HG02610 (cell line): Measurements from ENCODE around the gene WDR82.

Experiments used
- ATAC-seq: cut with Tn5 transposase; IDR thresholded peaks from one replicate; pipeline ENCODE4 v1.9.1; 2021; ENCODE audit warnings: mild to moderate bottlenecking, moderate library complexity; ENCODE audit not compliant: unreplicated experiment

The WDR82 gene

DNA sequence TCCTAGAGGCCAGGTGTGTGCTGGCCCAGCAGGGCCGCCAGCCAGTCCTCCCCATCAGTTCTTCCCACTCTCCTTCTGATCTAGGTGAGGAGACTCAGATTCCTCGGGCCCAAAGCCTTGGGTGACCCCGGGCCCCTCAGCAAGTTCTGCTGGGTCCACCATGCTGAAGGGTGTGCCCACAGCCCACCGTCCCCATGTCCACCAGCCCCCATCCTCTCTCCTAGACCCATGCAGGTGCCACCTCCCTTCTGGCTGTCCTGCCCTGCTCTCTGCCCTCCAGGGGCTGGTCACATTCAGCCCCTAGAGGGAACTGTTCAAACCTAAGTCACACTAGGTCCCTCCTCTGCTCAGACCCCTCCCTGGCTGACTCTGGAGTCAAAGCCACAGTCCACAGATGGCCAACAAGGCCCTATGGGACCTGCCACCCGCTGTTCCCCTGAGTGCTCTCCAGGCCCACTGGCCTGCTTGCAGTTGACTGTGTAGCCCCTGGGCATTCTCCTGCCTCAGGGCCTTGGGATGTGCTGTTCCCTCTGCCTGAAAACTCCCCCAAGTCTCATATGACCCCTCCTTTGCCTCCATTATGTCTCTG, 52.1 kb downstream of the WDR82 start:
- no peak for ATAC-seq

- peak; percentile 81 for ATAC-seq
These were observed 52.8 kb downstream of the WDR82 start, which contains the start of gene TLR9 for GRCh38 chr3:52225452-52226228. TLR9 (minus strand) TSS chr3:52225645; CDS start chr3:52225529, 116 bp downstream.

- ATAC-seq = no peak
These were observed 54.7 kb downstream of the WDR82 start for GRCh38 chr3:52223449-52224408.

DNA sequence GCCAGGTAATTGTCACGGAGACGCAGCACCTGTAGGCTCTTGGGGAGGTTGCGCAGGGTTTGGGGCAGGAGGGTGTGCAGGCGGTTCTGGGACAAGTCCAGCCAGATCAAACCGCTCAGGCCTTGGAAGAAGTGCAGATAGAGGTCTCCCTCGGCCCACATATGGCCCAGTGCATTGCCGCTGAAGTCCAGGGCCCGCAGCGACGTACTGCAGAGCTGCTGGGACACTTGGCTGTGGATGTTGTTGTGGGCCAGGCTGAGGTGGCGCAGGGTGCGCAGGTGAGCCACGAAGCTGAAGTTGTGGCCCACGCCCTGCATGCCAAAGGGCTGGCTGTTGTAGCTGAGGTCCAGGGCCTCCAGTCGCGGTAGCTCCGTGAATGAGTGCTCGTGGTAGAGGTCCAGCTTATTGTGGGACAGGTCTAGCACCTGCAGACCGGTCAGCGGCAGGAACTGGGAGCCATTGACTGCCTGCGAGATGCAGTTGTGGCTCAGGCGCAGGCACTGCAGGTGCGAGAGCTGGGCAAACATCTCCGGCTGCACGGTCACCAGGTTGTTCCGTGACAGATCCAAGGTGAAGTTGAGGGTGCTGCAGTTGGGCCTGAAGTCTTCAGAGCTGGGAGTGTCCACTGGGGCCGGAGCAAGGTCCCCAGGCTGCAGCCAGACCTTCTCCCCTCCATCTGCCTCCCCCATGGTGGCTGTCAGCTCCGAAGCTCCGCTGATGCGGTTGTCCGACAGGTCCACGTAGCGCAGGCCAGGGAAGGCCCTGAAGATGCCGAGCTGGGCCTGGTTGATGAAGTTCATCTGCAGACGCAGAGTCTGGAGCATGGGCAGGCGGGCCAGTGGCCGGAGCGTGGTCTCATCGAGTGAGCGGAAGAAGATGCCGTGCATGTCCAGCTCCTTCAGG, 55.9 kb downstream of the WDR82 start:
- ATAC-seq = no peak

DNA sequence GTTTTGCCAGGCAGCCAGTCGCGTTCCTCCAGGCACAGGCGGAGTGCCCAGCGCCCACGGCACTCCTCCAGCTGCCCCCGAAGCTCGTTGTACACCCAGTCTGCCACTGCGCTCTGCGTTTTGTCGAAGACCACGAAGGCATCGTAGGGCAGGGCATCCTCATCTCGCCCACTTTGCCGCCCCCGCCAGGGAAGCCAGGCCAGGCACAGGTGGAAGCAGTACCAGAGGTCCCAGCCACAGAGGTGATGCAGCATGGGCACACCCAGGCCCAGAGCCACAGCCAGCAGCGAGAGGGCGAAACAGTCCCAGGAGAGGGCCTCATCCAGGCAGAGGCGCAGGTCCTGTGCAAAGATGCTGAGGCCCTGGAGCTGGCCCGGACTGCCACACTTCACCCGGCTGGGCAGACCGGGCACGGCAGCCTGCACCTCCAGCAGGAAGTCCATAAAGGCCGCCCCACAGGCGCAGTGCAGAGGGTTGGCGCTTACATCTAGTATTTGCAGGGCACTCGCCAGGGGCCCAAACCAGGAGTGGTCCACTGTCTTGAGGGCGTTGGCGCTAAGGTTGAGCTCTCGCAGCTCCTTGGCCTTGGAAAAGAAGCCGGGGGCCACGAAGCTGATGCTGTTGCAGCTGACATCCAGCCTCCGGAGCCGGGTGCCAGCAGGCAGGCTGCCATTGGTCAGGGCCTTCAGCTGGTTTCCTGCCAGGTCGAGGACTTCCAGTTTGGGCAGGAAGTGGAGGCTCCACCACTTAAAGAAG, 56.7 kb downstream of the WDR82 start:
- no peak for ATAC-seq

DNA sequence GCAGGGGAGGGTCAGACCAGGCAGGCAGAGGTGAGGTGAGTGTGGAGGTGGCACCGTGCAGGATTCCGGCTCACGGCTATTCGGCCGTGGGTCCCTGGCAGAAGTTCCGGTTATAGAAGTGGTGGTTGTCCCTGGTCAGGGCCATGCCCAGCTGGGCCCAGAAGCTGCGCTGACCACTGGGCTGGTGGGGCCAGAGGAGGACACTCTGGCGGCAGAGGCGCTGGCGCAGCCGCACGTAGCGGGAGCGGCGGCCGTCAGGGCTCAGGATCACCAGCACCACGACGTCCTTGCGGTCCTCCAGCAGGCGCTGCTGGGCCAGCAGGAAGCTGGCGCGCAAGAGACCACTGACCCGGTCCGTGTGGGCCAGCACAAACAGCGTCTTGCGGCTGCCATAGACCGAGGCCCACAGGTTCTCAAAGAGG, 57.3 kb downstream of the WDR82 start:
- no peak for ATAC-seq

GRCh38 chr3:52220380-52221026, 57.9 kb downstream of the WDR82 start:
- ATAC-seq = no peak

DNA sequence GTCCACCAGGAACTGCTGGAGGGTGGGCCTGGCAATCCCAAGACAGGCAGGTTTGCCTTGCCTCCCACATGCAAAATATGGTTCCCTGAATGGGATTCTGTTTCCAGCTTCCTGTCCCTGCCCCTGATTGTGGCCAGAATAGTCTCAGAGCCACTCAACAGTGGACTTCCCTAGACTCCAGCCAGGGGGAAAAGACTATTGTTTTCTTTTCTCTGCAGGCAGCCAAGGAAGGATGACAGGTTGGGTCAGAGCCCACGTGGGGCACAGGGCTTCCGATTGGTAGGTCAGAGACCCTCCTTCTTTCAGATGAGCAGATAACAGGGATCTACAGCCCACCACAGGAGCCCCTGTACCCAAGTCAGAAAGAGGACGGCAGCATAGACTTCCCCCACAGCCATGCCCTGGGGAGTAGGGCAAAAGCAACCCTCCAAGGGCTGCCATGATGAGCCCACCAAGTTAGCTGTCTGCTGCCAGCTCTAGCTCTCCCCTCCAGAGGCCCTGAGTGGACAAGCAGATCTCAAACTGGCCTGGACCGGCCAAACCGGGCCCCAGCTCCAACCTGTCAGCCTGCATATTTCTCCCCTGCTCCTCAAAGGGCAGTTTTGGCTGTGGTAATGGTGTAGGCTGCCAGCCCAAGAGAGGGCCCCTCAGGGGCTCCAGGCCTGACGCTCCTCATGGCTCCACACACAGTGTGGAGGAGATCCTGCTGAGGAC, 59.4 kb downstream of the WDR82 start:
- no peak for ATAC-seq

- ATAC-seq = no peak
These were observed 60.0 kb downstream of the WDR82 start for GRCh38 chr3:52218454-52218853.

- ATAC-seq = no peak
These were observed 60.4 kb downstream of the WDR82 start for GRCh38 chr3:52218026-52218425.

- no peak for ATAC-seq
These were observed 61.0 kb downstream of the WDR82 start for GRCh38 chr3:52217409-52217805.

DNA sequence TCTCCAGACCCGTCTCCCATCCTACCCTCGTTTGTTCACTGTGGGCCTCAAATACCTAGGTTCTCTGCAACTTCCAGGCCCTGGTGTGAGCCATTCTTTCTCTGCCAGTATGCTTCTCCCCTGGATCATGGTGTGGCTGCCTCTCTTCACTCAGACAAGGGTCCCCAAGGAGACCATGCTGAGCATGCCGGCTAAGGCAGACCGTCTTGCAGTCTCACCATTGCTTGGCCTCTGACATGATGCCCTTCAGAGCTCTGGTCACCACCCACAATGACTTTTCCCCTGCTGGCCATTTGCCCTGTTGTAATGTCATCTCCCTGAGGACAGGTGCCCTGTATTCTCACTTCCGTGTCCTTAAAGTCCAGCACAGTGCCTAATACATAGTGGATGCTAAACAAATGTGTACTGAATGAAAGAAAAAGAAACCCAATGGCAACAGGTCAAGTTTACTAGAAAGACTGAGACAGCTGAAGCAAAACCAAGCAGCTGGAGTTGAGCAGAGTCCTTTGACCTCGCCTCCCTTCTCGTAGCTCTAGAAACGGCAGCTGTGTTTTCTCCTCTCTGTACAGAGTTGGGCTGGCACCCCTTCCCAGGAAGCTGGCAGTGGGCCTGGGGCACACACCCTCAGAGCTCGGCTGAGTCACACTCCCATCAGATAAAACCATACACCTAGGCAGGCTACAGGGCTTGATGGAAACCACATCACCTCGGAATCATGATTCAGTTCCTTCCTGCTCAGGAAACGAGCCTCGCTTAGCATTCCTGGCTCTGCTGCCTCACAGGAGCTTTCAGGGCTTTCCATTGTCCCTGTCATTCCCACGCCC, 61.7 kb downstream of the WDR82 start:
- ATAC-seq = no peak

- no peak for ATAC-seq
These were observed 63.1 kb downstream of the WDR82 start for GRCh38 chr3:52215351-52215750.

DNA sequence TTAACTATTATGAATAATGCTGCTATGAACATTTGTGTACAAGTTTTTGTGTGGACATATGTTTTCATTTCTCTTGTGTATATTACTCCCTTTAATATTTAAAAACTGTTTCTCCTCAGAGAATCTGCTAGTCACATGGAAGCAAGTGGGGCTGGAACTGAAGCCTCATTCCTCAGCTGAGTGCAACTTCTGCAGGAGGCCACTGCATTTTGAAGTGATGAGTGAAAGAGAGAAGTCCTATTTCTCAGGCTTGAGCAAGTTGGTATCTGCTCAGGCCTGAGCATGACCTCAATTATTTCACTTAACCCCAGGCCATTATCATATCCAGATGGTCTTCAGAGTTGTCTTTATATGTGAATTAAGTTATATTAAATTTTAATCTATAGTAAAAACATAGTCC, 64.5 kb downstream of the WDR82 start:
- no peak for ATAC-seq

GRCh38 chr3:52213005-52213404, 65.4 kb downstream of the WDR82 start:
- ATAC-seq = no peak

DNA sequence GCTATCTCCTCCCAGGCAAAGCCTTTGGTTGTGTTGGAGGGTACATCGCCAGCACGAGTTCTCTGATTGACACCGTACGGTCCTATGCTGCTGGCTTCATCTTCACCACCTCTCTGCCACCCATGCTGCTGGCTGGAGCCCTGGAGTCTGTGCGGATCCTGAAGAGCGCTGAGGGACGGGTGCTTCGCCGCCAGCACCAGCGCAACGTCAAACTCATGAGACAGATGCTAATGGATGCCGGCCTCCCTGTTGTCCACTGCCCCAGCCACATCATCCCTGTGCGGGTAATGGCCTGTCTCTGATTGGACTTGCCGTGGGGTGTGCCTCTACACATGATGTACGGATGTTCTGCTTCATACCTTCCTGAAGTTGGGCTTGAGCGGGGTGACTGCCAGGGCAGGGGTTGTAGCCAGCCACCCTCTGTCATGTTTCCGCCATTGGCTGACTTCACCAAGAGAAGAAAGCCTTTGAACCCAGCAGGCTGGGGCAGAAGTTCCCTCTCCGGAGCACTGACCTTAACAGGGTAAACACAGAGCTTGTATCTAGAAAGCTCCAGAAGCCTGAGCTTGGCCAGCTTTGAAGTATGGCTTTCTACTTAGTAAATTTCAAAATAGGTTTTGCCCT, 67.1 kb downstream of the WDR82 start:
- ATAC-seq = no peak

DNA sequence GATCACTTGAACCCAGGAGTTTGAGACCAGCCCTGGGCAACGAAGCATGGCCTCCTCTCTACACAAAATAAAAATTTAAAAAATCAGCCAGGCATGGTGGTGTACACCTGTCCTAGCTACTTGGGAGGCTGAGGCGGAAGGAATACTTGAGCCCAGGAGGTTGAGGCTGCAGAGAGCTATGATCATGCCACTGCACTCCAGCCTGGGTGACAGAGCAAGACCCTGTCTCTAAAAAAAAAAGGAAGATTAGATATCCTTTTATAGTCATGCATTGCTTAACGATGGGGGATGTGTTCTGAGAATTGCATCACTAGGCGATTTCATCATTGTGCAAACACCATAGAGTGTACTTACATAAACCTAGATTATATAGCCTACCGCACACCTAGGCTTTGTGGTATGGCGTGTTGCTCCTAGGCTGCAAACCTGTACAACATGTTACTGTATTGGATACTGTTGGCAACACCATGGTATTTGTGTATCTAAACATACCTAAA, 67.9 kb downstream of the WDR82 start:
- no peak for ATAC-seq
